ENCODE measurements around the gene CSTPP1. TPM values are rescaled to one million over a fixed set of nuclear protein-coding genes. Genes with fewer than 3 reads are reported as not detected.

The CSTPP1 gene
- total RNA-seq, 2 experiments from 2014 or later = 12.8 to 14.4 TPM

GRCh38 chr11:47061429-47062178, 125.0 kb downstream of the CSTPP1 start:
- ChIA-PET POLR2A (interaction anchor here (0.6 kb wide), 1 partner anchor 245 kb away, joined by 5 read pairs; no protein-coding TSS in a partner anchor), CTCF (no interaction called here)
- H3K4me1 Mint-ChIP-seq (ENCODE audit: low read depth) = peaks cover 6% of the 10 kb centered on the region
- no peaks in the 10 kb centered on the region for H3K27me3 Mint-ChIP-seq
- no peak for ATAC-seq
- no peak overlapping the region for H3K4me3 Mint-ChIP-seq
- H3K27ac Mint-ChIP-seq = no peak overlapping the region
- DNase-seq = no peak
- intact Hi-C loops (cut with micrococcal nuclease) = no loop called here
- TF ChIP-seq CTCF (IDR thresholded peaks at IDR 0.05) = no peak
- peaks cover 3% of the 10 kb centered on the region for H3K9me3 Mint-ChIP-seq
- peaks cover 10% of the 10 kb centered on the region for H3K36me3 Mint-ChIP-seq (ENCODE audit: low read depth)

GRCh38 chr11:47062736-47063135, 126.2 kb downstream of the CSTPP1 start:
- CTCF ChIA-PET = no interaction called here
- intact Hi-C loops (cut with micrococcal nuclease) = no loop called here
- no peak for TF ChIP-seq CTCF (IDR thresholded peaks at IDR 0.05)
- no peaks in the 10 kb centered on the region for H3K27me3 Mint-ChIP-seq
- DNase-seq = no peak
- H3K4me3 Mint-ChIP-seq = no peak overlapping the region
- POLR2A ChIA-PET = no interaction called here
- peaks cover 6% of the 10 kb centered on the region for H3K4me1 Mint-ChIP-seq (ENCODE audit: low read depth)
- no peak overlapping the region for H3K27ac Mint-ChIP-seq
- ATAC-seq = no peak
- H3K36me3 Mint-ChIP-seq (ENCODE audit: low read depth) = peaks cover 6% of the 10 kb centered on the region
- no peaks in the 10 kb centered on the region for H3K9me3 Mint-ChIP-seq

GRCh38 chr11:47067401-47067800, 130.8 kb downstream of the CSTPP1 start:
- no peak overlapping the region for H3K4me3 Mint-ChIP-seq
- H3K9me3 Mint-ChIP-seq = no peaks in the 10 kb centered on the region
- intact Hi-C loops (cut with micrococcal nuclease) = no loop called here
- no peaks in the 10 kb centered on the region for H3K4me1 Mint-ChIP-seq (ENCODE audit: low read depth)
- POLR2A ChIA-PET = interaction anchor here (0.7 kb wide), 1 partner anchor 85 kb away, joined by 4 read pairs; no protein-coding TSS in a partner anchor
- peaks cover 3% of the 10 kb centered on the region for H3K36me3 Mint-ChIP-seq (ENCODE audit: low read depth)
- no peak for DNase-seq
- no peak overlapping the region for H3K27ac Mint-ChIP-seq
- H3K27me3 Mint-ChIP-seq = no peaks in the 10 kb centered on the region
- TF ChIP-seq CTCF (IDR thresholded peaks at IDR 0.05) = no peak
- no peak for ATAC-seq
- CTCF ChIA-PET = no interaction called here

- no peaks in the 10 kb centered on the region for H3K36me3 Mint-ChIP-seq (ENCODE audit: low read depth)
- no peaks in the 10 kb centered on the region for H3K9me3 Mint-ChIP-seq
- ATAC-seq (no peak), DNase-seq (no peak)
- ChIA-PET CTCF (no interaction called here), POLR2A (no interaction called here)
- no peak overlapping the region for H3K27ac Mint-ChIP-seq
- no peaks in the 10 kb centered on the region for H3K27me3 Mint-ChIP-seq
- no peak for TF ChIP-seq CTCF (IDR thresholded peaks at IDR 0.05)
- no peaks in the 10 kb centered on the region for H3K4me1 Mint-ChIP-seq (ENCODE audit: low read depth)
- intact Hi-C loops (cut with micrococcal nuclease) = no loop called here
- H3K4me3 Mint-ChIP-seq = no peak overlapping the region
Measured at GRCh38 chr11:47070769-47071168, 134.2 kb downstream of the CSTPP1 start.

GRCh38 chr11:47071341-47071740, 134.8 kb downstream of the CSTPP1 start:
- Mint-ChIP-seq H3K4me1 (ENCODE audit: low read depth) (no peaks in the 10 kb centered on the region), H3K27me3 (no peaks in the 10 kb centered on the region), H3K27ac (no peak overlapping the region), H3K4me3 (no peak overlapping the region), H3K9me3 (no peaks in the 10 kb centered on the region), H3K36me3 (ENCODE audit: low read depth) (no peaks in the 10 kb centered on the region)
- intact Hi-C loops (cut with micrococcal nuclease) = no loop called here
- no peak for ATAC-seq
- no peak for TF ChIP-seq CTCF (IDR thresholded peaks at IDR 0.05)
- DNase-seq = no peak
- CTCF ChIA-PET = interaction anchor here (1.0 kb wide), 1 partner anchor 13 kb away, joined by 3 read pairs; no protein-coding TSS in a partner anchor
- POLR2A ChIA-PET = no interaction called here
